Hematopoietic multipotent progenitor cell (in vitro differentiated cells): ENCODE results near the gene TNFAIP8L3. TPM values are rescaled to one million over a fixed set of nuclear protein-coding genes. Genes with fewer than 3 reads are reported as not detected.

Source experiments
- DNase-seq, 3 donors: peaks; one replicate each; pipeline ENCODE4 v3.0.0-alpha.2; 2011 to 2015; ENCODE audit warnings: low read depth in 2 of 3, low spot score in 2 of 3
- total RNA-seq: library from RNA; depleted of rRNA; stranded (reverse); fragments of >200 nt; gene quantifications from one replicate; pipeline ENCODE4 v1.2.3, GENCODE V29; 2012

TNFAIP8L3 gene
- total RNA-seq, 1 donor, result not detected

GRCh38 chr15:51092480-51093040, 2.1 kb downstream of the TNFAIP8L3 start:
- no peak for DNase-seq

- no peak for DNase-seq
Observed at GRCh38 chr15:51090753-51091152, 4.0 kb downstream of the TNFAIP8L3 start.

DNA sequence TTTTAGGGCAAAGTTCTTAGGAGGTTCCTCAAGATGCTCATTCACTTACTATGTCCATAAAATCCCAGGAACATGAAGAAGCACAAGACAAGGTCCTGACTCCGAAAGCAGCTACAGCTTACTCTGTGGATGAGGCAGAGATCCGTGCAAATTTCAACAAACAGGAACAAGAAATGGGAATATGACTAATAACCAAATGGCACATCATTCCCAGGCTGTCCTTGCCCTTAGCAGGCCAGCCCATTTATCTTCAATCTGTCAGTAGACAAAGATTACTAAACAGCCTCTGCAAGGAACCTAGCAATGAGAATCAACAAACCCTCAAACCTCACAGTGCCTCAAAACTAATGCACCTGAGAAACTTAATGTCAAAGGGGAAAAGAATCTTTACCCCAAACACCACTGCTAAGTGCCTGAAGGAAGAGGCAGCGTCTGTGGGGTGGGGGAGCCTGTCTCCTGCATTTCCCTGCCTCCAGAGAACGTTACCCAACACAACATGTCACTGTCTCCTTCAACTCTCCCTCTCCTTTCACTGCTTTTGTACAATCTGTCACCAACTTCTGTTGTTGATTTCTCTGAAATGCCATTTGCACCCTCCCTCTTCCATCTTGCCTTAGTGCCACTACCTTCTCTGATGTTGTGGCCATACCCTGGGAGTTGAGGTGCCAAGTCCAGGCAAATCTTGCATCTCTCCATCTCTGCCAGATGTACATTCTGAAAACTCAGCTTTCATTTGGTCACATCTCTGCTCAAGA, 4.8 kb downstream of the TNFAIP8L3 start:
- DNase-seq, result no peak

DNA sequence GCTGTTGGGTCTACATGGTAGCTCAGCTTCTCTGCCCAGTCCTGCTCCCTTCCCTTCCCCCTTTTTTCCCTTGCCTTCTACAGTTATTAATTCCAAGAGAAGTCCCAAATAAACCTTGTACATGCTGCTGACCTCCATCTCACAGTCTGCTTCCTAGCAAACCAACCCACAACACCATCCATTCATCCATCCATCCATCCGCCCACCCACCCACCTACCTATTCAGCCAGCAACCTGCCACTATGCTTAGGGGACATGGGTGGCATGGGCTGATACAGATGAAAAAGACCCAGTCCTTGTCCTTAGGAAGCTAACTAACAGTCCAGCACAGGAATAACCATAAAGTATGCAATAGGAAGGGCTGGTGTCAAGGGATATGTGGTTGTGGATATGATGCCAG, 5.7 kb downstream of the TNFAIP8L3 start:
- DNase-seq, result no peak

DNA sequence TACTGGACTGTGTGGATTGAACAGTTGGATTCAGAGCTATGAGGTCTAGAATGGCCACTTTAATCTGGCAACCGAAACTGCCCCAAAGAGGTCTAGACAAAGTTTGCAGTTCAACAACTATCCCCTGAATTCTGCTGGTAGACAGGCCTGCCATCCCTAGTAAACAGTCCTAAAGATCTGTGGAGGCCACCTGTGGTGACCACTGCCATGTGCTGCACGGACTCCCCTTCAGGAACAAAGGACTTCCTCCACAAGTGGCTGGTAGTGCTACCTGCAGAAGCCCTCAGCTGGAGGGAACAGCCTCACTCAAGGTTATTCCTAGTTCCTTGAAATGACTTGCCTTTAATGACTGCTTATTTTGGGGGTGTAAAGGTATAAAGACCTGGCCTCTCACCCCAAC, 6.1 kb downstream of the TNFAIP8L3 start:
- no peak for DNase-seq

DNA sequence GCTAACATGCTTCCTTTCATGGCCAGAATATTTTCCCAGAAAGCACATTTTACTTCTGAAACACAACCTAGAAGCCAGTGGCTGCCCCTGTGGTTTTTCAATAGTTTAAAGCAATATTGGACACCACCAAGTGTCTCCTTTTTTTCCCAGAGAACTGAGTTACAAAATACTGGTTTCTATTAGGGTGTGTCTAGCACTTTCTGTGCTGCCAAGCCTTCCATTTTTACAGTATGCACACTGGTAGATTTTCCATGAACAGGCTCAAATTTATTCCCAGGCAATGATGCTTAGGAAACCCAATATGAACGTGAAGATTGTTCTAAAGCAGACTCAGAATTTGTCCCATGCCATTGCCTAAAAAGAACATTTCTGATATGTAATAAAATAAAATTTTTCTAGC, 7.2 kb downstream of the TNFAIP8L3 start:
- DNase-seq, result no peak

DNA sequence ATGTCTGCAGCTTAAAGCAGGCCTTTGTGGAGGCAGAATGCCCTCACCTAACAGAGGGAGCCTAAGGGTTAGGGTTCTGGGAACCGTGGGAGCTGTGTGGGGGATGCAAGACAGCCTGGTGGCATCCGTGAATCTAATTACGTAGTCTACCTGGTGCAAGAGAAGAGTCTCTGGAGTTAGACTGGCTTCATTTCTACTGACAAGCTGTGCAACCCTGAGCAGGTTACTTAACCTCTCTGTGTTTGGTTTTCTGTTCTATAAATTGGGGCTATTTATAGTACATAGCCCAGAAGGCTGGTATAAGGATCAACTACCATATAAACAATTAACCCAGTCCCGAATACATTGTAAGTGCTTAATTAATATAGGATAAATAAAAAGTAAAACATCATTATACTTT, 8.3 kb downstream of the TNFAIP8L3 start:
- DNase-seq, result no peak

GRCh38 chr15:51085764-51086163, 8.9 kb downstream of the TNFAIP8L3 start:
- DNase-seq, result no peak

DNA sequence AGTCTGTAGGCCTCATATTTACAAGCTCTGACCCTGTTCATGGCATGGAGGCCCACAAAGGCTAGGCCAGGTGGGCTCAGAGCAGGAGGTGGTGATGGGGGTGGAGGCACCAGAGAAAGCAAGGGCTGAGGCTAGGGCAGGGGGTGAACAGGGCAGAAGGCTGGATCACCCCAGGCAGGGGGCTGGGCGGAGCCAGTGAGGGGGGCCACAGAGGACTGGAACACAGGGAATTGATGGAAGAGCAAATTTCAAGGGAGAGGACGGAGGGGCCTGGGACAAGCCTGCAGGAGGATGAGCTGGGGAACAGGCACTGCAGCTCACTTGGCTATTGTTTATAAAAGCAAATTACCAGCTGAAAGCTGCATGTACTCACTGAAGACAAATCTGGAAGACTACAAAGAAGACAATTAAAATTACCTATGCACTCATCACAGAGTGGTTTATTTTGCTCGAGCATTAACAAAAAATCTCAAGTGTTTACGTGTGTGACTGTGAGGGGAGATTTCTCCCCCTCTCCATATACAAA, 11.0 kb downstream of the TNFAIP8L3 start:
- DNase-seq, result no peak

- DNase-seq, result no peak
Observed at GRCh38 chr15:51082246-51082645, 12.5 kb downstream of the TNFAIP8L3 start.

GRCh38 chr15:51080286-51080685, 14.4 kb downstream of the TNFAIP8L3 start:
- no peak for DNase-seq

DNA sequence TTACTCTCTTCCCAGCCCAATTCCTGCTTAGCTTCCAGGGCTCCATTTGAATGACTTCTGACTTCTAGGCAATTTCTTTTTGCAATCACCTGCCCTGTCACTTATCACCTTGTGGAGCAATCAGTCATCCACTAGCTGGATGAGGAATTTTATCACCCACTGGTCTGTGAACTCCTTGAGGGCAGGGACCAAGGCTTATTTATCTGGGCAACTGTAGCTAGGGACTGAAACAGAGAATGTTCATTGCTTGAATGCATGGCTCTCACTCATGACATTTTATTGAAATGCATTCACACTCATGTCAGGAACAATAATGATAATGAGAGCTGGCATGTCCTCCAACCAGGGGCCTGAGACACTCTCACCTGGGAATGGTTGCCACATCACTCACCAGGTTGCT, 15.5 kb downstream of the TNFAIP8L3 start:
- DNase-seq, result no peak

- DNase-seq, result peak in 2 of 3 donors; percentile 71 to 84
Observed at GRCh38 chr15:51077221-51078153, 17.2 kb downstream of the TNFAIP8L3 start.

DNA sequence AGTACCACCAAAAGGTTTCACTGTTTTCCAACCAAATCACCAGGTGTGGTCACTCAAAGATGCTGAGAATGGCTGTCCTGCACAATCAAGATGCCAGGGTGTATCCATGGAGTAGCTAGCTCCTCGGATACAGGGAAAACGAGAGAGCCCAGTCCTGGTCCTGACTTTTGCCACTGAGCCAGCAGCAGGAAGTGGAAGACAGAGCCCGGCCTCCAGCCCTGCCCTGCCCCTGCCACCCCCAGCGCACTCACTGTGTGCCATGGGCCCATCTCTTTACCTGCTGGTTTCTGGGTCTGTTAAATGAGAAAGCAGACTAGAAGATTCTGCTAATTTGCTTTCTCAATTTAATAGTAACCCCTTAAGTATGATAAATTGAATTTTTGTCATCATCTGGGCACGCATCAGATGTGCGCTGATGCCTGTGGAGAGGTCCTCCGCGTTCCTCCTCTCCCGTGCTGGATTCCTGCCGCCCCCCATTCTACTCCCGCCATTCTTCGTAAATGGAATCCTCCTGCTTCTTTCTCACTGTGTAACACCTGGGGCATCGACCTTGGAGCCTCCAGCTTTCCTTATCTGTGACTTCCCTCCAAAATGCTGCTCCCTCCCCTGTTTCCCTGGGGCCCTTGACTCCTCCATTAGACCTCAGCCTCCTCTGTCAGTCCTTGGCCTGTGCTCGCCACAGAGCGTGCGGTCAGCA, 18.0 kb downstream of the TNFAIP8L3 start:
- no peak for DNase-seq

- no peak for DNase-seq
Observed at GRCh38 chr15:51075826-51076523, 18.7 kb downstream of the TNFAIP8L3 start.

- DNase-seq, result no peak
Observed at GRCh38 chr15:51075364-51075763, 19.3 kb downstream of the TNFAIP8L3 start.

DNA sequence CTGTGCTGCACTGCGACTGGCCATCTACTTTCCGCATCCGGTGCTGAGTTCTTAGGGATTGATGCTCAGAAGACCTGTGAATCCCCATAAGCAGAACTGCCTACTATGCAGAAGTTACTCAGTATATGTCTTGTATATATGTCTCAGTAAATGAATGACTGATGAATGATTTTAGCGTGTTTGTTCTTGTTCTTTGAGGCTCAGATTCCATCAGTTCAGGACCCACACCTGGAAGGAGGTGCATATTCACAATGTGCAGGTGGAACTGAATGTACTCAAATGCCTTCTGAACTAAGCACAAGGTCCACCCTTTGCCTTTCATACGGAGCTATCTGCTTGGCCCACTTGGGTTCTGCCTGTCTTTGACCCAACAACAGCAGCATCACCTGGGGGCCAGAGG, 19.8 kb downstream of the TNFAIP8L3 start:
- DNase-seq, result no peak

GRCh38 chr15:51071578-51071977, 23.1 kb downstream of the TNFAIP8L3 start:
- DNase-seq, result no peak

- no peak for DNase-seq
Observed at GRCh38 chr15:51069983-51070382, 24.7 kb downstream of the TNFAIP8L3 start.

GRCh38 chr15:51067510-51067909, 27.2 kb downstream of the TNFAIP8L3 start:
- no peak for DNase-seq
